Measurements from ENCODE around the gene MGMT.

DNA sequence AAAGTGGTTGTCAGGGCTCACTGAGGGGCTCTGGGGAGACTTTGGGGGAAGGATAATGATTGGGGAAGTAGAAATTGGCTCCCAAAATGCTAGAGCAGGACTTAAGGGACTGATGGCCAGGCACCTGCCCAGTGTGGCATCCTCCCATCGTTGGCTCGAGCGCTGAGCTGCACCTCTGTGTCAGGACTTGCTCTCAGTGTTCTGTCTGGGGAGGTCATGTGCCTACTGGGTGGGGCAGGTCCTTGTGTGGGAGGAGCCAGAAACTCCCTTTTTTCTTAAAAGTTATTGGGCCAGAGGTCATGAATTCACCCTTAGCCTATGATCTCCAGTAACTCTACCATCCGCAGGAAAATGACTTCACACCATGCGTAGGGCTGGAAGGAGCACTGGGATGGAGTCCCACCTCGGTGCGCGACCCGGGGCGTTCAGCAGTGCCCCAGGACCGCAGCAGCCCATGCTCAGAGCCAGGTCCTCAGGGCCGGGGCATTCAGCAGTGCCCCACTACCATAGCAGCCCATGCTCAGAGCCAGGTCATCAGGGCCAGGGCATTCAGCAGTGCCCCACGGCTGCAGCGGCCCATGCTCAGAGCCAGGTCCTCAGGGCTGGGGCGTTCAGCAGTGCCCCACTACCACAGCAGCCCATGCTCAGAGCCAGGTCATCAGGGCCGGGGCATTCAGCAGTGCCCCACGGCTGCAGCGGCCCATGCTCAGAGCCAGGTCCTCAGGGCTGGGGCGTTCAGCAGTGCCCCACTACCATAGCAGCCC lies 275.1 kb downstream of the MGMT start:
- TF ChIP-seq POLR2AphosphoS5 (IDR thresholded peaks at IDR 0.05) (no peak), POLR2A (IDR thresholded peaks at IDR 0.05) (no peak)
- TF ChIP-seq, protein P1, sequence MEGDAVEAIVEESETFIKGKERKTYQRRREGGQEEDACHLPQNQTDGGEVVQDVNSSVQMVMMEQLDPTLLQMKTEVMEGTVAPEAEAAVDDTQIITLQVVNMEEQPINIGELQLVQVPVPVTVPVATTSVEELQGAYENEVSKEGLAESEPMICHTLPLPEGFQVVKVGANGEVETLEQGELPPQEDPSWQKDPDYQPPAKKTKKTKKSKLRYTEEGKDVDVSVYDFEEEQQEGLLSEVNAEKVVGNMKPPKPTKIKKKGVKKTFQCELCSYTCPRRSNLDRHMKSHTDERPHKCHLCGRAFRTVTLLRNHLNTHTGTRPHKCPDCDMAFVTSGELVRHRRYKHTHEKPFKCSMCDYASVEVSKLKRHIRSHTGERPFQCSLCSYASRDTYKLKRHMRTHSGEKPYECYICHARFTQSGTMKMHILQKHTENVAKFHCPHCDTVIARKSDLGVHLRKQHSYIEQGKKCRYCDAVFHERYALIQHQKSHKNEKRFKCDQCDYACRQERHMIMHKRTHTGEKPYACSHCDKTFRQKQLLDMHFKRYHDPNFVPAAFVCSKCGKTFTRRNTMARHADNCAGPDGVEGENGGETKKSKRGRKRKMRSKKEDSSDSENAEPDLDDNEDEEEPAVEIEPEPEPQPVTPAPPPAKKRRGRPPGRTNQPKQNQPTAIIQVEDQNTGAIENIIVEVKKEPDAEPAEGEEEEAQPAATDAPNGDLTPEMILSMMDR (IDR thresholded peaks at IDR 0.05), result no peak
